Measurements from ENCODE around the gene NYNRIN. TPM values are rescaled to one million over a fixed set of nuclear protein-coding genes. Genes with fewer than 3 reads are reported as not detected.

The NYNRIN gene
- polyA plus RNA-seq, 1 donor from 2014 or later, result 5.7 TPM

- H3K4me2 ChIP-seq (ENCODE audit: low read length), result no peak overlapping the region
- no peaks in the 10 kb centered on the region for H4K20me1 ChIP-seq (ENCODE audit: insufficient read depth)
- H3K27ac ChIP-seq (ENCODE audit: low read length), result no peak overlapping the region
- no peak overlapping the region for H3K4me3 ChIP-seq (ENCODE audit: low read length)
- H3K9ac ChIP-seq (ENCODE audit: low read length), result no peak overlapping the region
- H2AFZ ChIP-seq (ENCODE audit: low read depth, low read length), result no peak overlapping the region
- no peaks in the 10 kb centered on the region for H3K9me3 ChIP-seq (ENCODE audit: low read length)
- no peaks in the 10 kb centered on the region for H3K27me3 ChIP-seq (ENCODE audit: insufficient read depth, low read depth, low read length)
- H3K79me2 ChIP-seq (replicated peaks; ENCODE audit: insufficient read depth, low read length), result no peaks in the 10 kb centered on the region
- TF ChIP-seq CTCF (IDR thresholded peaks at IDR 0.05; ENCODE audit: poor library complexity, severe bottlenecking), result no peak
- no peak for TF ChIP-seq EP300 (conservative IDR thresholded peaks at IDR 0.05; ENCODE audit: poor library complexity, severe bottlenecking)
- TF ChIP-seq MXI1 (conservative IDR thresholded peaks at IDR 0.05; ENCODE audit: poor library complexity, severe bottlenecking), result no peak
- TF ChIP-seq EZH2 (IDR thresholded peaks at IDR 0.05; ENCODE audit: borderline replicate concordance, insufficient read depth, low read length, poor library complexity, severe bottlenecking), result no peak
- TF ChIP-seq RAD21 (conservative IDR thresholded peaks at IDR 0.05), result no peak
- no peak for TF ChIP-seq TAF1 (IDR thresholded peaks at IDR 0.05; ENCODE audit: low read depth)
- no peak for TF ChIP-seq SMC3 (conservative IDR thresholded peaks at IDR 0.05; ENCODE audit: poor library complexity)
- TF ChIP-seq POLR2AphosphoS5 (IDR thresholded peaks at IDR 0.05), result no peak
- TF ChIP-seq, protein P1, sequence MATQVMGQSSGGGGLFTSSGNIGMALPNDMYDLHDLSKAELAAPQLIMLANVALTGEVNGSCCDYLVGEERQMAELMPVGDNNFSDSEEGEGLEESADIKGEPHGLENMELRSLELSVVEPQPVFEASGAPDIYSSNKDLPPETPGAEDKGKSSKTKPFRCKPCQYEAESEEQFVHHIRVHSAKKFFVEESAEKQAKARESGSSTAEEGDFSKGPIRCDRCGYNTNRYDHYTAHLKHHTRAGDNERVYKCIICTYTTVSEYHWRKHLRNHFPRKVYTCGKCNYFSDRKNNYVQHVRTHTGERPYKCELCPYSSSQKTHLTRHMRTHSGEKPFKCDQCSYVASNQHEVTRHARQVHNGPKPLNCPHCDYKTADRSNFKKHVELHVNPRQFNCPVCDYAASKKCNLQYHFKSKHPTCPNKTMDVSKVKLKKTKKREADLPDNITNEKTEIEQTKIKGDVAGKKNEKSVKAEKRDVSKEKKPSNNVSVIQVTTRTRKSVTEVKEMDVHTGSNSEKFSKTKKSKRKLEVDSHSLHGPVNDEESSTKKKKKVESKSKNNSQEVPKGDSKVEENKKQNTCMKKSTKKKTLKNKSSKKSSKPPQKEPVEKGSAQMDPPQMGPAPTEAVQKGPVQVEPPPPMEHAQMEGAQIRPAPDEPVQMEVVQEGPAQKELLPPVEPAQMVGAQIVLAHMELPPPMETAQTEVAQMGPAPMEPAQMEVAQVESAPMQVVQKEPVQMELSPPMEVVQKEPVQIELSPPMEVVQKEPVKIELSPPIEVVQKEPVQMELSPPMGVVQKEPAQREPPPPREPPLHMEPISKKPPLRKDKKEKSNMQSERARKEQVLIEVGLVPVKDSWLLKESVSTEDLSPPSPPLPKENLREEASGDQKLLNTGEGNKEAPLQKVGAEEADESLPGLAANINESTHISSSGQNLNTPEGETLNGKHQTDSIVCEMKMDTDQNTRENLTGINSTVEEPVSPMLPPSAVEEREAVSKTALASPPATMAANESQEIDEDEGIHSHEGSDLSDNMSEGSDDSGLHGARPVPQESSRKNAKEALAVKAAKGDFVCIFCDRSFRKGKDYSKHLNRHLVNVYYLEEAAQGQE (IDR thresholded peaks at IDR 0.05; ENCODE audit: borderline replicate concordance), result no peak
- no peaks in the 10 kb centered on the region for H3K36me3 ChIP-seq (ENCODE audit: insufficient read depth, low read length)
- H3F3A ChIP-seq (ENCODE audit: insufficient read depth, low read length, poor library complexity, severe bottlenecking), result no peaks in the 10 kb centered on the region
- no peaks in the 10 kb centered on the region for H3K9me2 ChIP-seq (ENCODE audit: insufficient read depth, low read length)
Measured at GRCh38 chr14:24458736-24459135, 59.9 kb downstream of the NYNRIN start.

GRCh38 chr14:24459331-24459730 is 60.5 kb downstream of the NYNRIN start:
- Histone ChIP-seq H3K4me3 (ENCODE audit: low read length) (no peak overlapping the region), H2AFZ (ENCODE audit: low read depth, low read length) (no peak overlapping the region), H3K27ac (ENCODE audit: low read length) (no peak overlapping the region), H3K9me2 (ENCODE audit: insufficient read depth, low read length) (no peaks in the 10 kb centered on the region), H4K20me1 (ENCODE audit: insufficient read depth) (no peaks in the 10 kb centered on the region), H3K4me2 (ENCODE audit: low read length) (no peak overlapping the region), H3K36me3 (ENCODE audit: insufficient read depth, low read length) (no peaks in the 10 kb centered on the region), H3F3A (ENCODE audit: insufficient read depth, low read length, poor library complexity, severe bottlenecking) (no peaks in the 10 kb centered on the region), H3K27me3 (ENCODE audit: insufficient read depth, low read depth, low read length) (no peaks in the 10 kb centered on the region), H3K9ac (ENCODE audit: low read length) (no peak overlapping the region), H3K9me3 (ENCODE audit: low read length) (no peaks in the 10 kb centered on the region), H3K79me2 (replicated peaks; ENCODE audit: insufficient read depth, low read length) (no peaks in the 10 kb centered on the region)
- TF ChIP-seq RAD21 (conservative IDR thresholded peaks at IDR 0.05) (no peak), SMC3 (conservative IDR thresholded peaks at IDR 0.05; ENCODE audit: poor library complexity) (no peak), POLR2AphosphoS5 (IDR thresholded peaks at IDR 0.05) (no peak), EP300 (conservative IDR thresholded peaks at IDR 0.05; ENCODE audit: poor library complexity, severe bottlenecking) (no peak), TAF1 (IDR thresholded peaks at IDR 0.05; ENCODE audit: low read depth) (no peak), CTCF (IDR thresholded peaks at IDR 0.05; ENCODE audit: poor library complexity, severe bottlenecking) (no peak), EZH2 (IDR thresholded peaks at IDR 0.05; ENCODE audit: borderline replicate concordance, insufficient read depth, low read length, poor library complexity, severe bottlenecking) (no peak), MXI1 (conservative IDR thresholded peaks at IDR 0.05; ENCODE audit: poor library complexity, severe bottlenecking) (no peak)
- TF ChIP-seq, protein P1 (IDR thresholded peaks at IDR 0.05; ENCODE audit: borderline replicate concordance), result no peak

Data from neural cell (in vitro differentiated cells).